ENCODE data around the gene ZHX3. TPM values are rescaled to one million over a fixed set of nuclear protein-coding genes. Genes with fewer than 3 reads are reported as not detected.

ZHX3 gene
- total RNA-seq, 1 donor from 2014 or later, result 53.3 TPM

- no peaks in the 10 kb centered on the region for H3K9me3 ChIP-seq
- intact Hi-C loops (cut with DNase I), result no loop called here
- no peak overlapping the region for H3K27ac ChIP-seq
- no peaks in the 10 kb centered on the region for H3K36me3 ChIP-seq
- H3K4me3 ChIP-seq, result no peak overlapping the region
- peaks cover 0 to 3% of the 10 kb centered on the region in 2 donors for H3K4me1 ChIP-seq
- DNase-seq (ENCODE audit: low spot score in 2 of 2), result no peak
- H3K27me3 ChIP-seq, result no peaks in the 10 kb centered on the region
- TF ChIP-seq CTCF (IDR thresholded peaks at IDR 0.05), result no peak
Measured at GRCh38 chr20:41213150-41213820, 104.2 kb downstream of the ZHX3 start.

- H3K4me3 ChIP-seq, result no peak overlapping the region
- TF ChIP-seq CTCF (IDR thresholded peaks at IDR 0.05), result no peak
- no peaks in the 10 kb centered on the region for H3K27me3 ChIP-seq
- intact Hi-C loops (cut with DNase I), result no loop called here
- no peaks in the 10 kb centered on the region for H3K4me1 ChIP-seq
- H3K36me3 ChIP-seq, result peaks cover 16 to 32% of the 10 kb centered on the region in 2 donors
- H3K27ac ChIP-seq, result no peak overlapping the region
- no peak for DNase-seq (ENCODE audit: low spot score in 2 of 2)
- H3K9me3 ChIP-seq, result no peaks in the 10 kb centered on the region
Measured at GRCh38 chr20:41205313-41205712, 112.2 kb downstream of the ZHX3 start.

GRCh38 chr20:41204304-41205265, 112.9 kb downstream of the ZHX3 start:
- no peak for DNase-seq (ENCODE audit: low spot score in 2 of 2)
- H3K27me3 ChIP-seq, result no peaks in the 10 kb centered on the region
- TF ChIP-seq CTCF (IDR thresholded peaks at IDR 0.05), result no peak
- peaks cover 0 to 1% of the 10 kb centered on the region in 2 donors for H3K9me3 ChIP-seq
- intact Hi-C loops (cut with DNase I), result no loop called here
- no peak overlapping the region for H3K4me3 ChIP-seq
- H3K36me3 ChIP-seq, result peaks cover 16 to 39% of the 10 kb centered on the region in 2 donors
- H3K4me1 ChIP-seq, result no peaks in the 10 kb centered on the region
- H3K27ac ChIP-seq, result no peak overlapping the region

DNA sequence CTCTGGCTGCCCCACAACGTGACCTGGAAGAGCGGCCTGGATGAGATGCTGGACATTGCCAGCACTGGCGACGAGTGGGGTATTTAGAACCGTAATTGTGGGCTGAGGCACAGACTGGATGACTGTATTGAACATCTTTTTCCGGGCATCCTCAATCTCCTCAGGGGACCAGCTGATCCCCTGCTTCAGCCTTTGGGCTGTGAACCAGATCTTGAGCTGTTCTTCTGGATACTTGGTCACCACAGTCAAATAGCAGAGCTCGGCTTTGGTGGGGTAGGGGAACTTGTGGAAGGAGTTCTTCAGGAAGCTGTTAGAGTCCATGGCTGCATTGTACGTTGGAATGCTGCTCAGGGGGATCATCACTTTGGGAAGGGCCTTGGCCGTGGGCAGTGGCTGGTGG, 113.9 kb downstream of the ZHX3 start:
- no peaks in the 10 kb centered on the region for H3K4me1 ChIP-seq
- H3K4me3 ChIP-seq, result no peak overlapping the region
- TF ChIP-seq CTCF (IDR thresholded peaks at IDR 0.05), result no peak
- intact Hi-C loops (cut with DNase I), result no loop called here
- H3K27me3 ChIP-seq, result no peaks in the 10 kb centered on the region
- no peak for DNase-seq (ENCODE audit: low spot score in 2 of 2)
- no peak overlapping the region for H3K27ac ChIP-seq
- H3K9me3 ChIP-seq, result peaks cover 4 to 9% of the 10 kb centered on the region in 2 donors
- H3K36me3 ChIP-seq, result peaks cover 16 to 48% of the 10 kb centered on the region in 2 donors

DNA sequence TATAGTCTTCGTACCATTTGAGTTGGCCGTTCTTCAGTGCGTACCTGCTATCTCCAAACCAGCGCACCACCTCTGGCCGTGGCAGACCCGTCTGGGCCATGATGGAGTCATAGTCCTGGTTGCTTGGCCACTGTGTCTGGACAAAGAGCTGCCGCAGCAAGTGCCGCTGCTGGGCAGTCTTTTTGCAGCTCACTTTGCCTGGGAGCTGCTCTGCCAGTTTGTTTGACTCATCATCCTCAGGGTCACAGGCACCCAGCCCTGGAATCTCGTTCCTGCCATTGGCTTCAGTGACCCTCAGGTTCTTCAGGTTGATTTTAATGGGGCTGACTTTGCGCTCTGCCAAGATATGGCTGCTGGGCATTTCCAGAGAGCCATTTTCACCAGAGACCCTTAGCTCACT, 115.1 kb downstream of the ZHX3 start:
- Histone ChIP-seq H3K36me3 (peaks cover 16 to 48% of the 10 kb centered on the region in 2 donors), H3K27ac (no peak overlapping the region), H3K4me3 (no peak overlapping the region), H3K4me1 (no peaks in the 10 kb centered on the region), H3K9me3 (peaks cover 9 to 17% of the 10 kb centered on the region in 2 donors), H3K27me3 (no peaks in the 10 kb centered on the region)
- intact Hi-C loops (cut with DNase I), result no loop called here
- no peak for DNase-seq (ENCODE audit: low spot score in 2 of 2)
- no peak for TF ChIP-seq CTCF (IDR thresholded peaks at IDR 0.05)
